GM19240 (cell line): ENCODE data around the gene PCDHB15.
"Not testable (repeated sequence)": the region's sequence is repeated elsewhere in the genome, so short reads cannot be mapped to it uniquely, and the experiment has no call there.

Experiments
- DNase-seq: peaks from one replicate; pipeline ENCODE4 v3.0.0; 2011; ENCODE audit warnings: low spot score; ENCODE audit not compliant: insufficient read length

The PCDHB15 gene

GRCh38 chr5:141245250-141245717 is at the start of gene PCDHB15:
Gene PCDHB15 (plus strand): TSS chr5:141245395. CDS start chr5:141245579, 184 bp downstream.
- no peak for DNase-seq

DNA sequence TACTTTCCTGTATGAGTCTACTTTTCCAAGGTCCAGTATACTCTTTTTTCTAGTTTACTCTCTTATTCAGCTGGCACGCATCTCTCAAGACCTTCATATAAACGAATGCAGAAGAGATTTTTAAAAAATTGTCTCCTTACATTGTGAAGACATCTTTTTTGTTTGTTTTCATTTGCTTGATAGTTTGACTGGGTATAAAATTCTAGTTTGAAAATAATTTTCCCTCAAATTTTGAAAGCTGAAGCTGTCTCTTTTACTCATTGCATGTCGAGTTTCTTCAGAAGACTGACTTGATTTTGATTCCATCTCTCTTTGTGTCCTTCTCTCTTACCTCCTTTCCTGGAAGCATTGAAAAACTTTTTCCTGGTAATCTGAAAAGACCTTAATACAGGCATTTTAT is 48.8 kb upstream of the PCDHB15 start:
- no peak for DNase-seq

DNA sequence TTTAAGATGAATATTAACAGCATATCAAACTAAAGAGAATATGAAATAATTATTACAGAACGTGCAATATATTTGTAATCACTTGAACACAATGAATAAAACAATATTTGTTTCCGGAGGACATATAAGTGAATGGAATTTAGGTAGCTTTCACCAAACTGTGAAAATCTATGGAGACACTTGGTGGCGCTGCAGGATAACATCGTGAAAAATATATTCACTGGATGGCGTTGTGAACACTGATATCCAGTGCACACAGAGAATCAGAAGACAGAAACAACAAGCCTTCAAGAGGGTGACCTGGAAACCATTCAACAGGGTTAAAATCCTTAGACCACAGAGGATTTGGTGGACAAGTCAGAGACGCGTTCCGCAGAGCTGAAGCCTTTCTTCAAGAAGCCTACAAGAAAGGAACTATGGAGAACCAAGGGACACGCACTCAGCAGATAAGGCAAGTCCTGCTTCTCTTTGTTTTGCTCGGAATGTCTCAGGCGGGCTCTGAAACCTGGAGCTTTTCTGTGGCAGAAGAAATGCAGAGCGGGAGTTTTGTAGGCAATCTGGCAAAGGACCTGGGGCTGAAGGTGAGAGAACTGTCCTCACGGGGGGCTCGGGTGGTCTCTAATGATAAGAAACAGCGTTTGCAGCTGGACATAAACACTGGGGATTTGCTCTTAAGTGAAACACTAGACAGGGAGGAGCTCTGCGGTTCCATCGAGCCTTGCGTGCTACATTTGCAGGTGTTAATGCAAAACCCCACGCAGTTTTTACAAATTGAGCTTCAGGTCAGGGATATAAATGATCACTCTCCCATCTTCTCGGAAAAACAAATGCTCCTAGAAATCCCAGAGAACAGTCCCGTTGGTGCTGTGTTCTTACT is 45.6 kb upstream of the PCDHB15 start, which contains the start of gene PCDHB11:
Gene PCDHB11, plus strand, starts transcription at position 269 of the 877 bp plus-strand sequence. Its CDS starts 148 bp downstream, at position 417.
- DNase-seq = no peak

GRCh38 chr5:141201126-141201525 is 44.1 kb upstream of the PCDHB15 start:
- not testable (repeated sequence) for DNase-seq

DNA sequence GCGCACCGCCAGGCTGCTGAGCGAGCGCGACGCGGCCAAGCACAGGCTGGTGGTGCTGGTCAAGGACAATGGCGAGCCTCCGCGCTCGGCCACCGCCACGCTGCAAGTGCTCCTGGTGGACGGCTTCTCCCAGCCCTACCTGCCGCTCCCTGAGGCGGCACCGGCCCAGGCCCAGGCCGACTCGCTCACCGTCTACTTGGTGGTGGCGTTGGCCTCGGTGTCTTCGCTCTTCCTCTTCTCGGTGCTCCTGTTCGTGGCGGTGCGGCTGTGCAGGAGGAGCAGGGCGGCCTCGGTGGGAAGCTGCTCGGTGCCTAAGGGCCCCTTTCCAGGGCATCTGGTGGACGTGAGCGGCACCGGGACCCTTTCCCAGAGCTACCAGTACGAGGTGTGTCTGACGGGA is 43.5 kb upstream of the PCDHB15 start:
- DNase-seq = not testable (repeated sequence)

DNA sequence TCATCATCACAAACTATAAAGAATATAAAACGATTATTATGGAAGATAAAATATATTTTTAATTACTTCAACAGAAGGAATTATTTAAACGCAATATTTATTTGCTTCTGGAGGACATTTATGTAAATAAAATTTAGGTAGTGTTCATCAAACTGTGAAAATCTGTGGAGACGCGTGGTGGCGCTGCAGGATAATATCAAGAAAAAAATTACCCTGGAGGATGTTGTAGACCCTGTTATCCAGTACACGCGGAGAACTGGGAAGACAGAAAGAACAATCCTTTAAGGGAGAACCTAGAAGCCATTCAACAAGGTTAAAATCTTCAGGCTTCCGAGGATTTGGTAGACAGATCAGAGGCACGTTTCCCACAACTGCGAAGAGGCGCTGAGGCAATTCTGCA is 36.7 kb upstream of the PCDHB15 start, which contains the start of gene PCDHB12:
Gene PCDHB12, plus strand, starts transcription at position 242 of the 400 bp plus-strand sequence. CDS start 189 bp downstream, outside the sequence.
- DNase-seq = no peak

DNA sequence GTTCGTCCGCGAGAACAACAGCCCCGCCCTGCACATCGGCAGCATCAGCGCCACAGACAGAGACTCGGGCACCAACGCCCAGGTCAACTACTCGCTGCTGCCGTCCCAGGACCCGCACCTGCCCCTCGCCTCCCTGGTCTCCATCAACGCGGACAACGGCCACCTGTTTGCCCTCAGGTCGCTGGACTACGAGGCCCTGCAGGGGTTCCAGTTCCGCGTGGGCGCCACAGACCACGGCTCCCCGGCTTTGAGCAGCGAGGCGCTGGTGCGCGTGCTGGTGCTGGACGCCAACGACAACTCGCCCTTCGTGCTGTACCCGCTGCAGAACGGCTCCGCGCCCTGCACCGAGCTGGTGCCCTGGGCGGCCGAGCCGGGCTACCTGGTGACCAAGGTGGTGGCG is 34.9 kb upstream of the PCDHB15 start:
- DNase-seq = not testable (repeated sequence)

- DNase-seq = not testable (repeated sequence)
Measured at GRCh38 chr5:141210849-141211248, 34.3 kb upstream of the PCDHB15 start.

DNA sequence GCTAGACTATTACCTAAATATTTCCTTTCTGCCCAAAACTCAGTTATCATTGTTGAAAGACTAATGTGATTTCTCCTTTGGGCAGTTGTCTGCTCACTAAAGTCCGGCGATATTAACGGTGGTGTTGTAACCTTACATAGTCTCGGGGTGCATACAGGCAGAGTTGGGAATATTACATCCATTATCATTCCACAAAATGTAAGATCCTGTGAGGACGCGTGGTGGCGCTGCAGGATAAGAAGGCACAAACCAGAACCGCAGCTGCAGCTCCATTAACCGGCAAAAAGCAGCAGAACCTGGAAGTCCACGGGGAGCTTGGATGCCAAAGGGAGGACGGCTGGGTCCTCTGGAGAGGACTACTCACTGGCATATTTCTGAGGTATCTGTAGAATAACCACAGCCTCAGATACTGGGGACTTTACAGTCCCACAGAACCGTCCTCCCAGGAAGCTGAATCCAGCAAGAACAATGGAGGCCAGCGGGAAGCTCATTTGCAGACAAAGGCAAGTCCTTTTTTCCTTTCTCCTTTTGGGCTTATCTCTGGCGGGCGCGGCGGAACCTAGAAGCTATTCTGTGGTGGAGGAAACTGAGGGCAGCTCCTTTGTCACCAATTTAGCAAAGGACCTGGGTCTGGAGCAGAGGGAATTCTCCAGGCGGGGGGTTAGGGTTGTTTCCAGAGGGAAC is 31.4 kb upstream of the PCDHB15 start, which contains the start of gene PCDHB13:
Gene PCDHB13, plus strand, starts transcription at position 264 of the 684 bp plus-strand sequence. Its CDS starts 205 bp downstream, at position 469.
- DNase-seq = not testable (repeated sequence)

GRCh38 chr5:141214583-141214982 is 30.6 kb upstream of the PCDHB15 start:
- DNase-seq = not testable (repeated sequence)

- not testable (repeated sequence) for DNase-seq
Measured at GRCh38 chr5:141215504-141215903, 29.7 kb upstream of the PCDHB15 start.

GRCh38 chr5:141216035-141216434 is 29.2 kb upstream of the PCDHB15 start:
- not testable (repeated sequence) for DNase-seq

DNA sequence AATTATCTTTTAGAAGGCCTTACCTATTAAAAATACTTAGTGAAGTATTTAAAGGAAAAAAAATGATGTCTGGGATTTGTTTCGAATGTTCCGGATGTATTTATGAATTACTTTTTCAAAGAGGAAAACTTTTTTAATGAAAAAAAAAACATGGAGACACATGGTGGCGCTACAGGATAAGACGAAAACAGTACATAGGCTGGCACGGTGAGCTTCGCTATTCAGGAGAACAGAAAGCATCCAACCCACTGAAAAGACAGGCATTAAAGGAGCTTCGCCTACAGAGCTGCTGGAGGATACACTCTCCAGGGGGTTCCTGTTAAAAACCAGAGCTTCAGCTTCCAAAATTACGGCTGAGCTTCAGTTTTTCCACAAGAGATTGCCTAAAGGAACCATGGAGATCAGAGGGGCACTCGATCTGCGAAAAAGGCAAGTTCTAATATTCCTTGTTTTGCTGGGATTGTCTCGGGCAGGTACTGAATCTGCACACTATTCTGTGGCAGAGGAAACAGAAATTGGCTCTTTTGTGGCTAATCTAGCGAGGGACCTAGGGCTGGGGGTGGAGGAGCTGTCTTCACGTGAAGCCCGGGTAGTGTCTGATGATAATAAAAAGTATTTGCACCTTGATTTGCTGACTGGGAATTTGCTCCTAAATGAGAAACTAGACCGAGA is 21.9 kb upstream of the PCDHB15 start, which contains the start of gene PCDHB14:
Gene PCDHB14, plus strand, starts transcription at position 232 of the 672 bp plus-strand sequence. Its CDS starts 163 bp downstream, at position 395.
- no peak for DNase-seq

GRCh38 chr5:141224844-141225243 is 20.4 kb upstream of the PCDHB15 start:
- not testable (repeated sequence) for DNase-seq

- not testable (repeated sequence) for DNase-seq
Measured at GRCh38 chr5:141225421-141225820, 19.8 kb upstream of the PCDHB15 start.

DNA sequence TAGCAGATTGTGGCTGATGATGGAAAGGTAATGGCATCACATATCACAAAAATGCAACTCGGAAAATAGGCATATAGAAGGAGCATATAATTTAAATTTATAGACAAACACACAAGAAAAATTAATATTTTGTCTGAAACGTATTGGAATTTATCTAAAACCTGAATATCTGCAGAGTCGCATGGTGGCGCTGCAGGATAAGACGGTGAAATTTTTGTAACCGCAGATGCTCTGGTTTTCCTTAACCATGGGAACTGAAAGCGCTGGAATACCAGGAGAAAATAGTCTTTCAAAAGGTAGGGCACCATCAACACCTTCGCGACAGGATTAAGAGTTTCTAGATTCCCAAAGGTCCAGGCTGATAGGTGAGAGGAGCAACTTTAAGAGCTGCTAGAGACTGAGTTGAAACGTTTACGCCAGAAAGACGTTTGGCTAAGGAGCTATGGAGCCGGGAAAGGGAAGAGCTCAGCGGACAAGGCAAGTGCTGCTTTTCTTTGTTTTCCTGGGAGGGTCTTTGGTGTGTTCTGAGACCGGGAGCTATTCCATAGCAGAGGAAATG is 11.0 kb upstream of the PCDHB15 start:
- no peak for DNase-seq

DNA sequence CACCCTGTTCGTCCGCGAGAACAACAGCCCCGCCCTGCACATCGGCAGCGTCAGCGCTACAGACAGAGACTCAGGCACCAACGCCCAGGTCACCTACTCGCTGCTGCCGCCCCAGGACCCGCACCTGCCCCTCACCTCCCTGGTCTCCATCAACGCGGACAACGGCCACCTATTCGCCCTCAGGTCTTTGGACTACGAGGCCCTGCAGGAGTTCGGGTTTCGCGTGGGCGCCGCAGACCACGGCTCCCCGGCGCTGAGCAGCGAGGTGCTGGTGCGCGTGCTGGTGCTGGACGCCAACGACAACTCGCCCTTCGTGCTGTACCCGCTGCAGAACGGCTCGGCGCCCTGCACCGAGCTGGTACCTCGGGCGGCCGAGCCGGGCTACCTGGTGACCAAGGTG is 9.3 kb upstream of the PCDHB15 start:
- not testable (repeated sequence) for DNase-seq

GRCh38 chr5:141236516-141237313 is 8.5 kb upstream of the PCDHB15 start:
- no peak for DNase-seq

- no peak for DNase-seq
Measured at GRCh38 chr5:141241496-141241895, 3.7 kb upstream of the PCDHB15 start.

DNA sequence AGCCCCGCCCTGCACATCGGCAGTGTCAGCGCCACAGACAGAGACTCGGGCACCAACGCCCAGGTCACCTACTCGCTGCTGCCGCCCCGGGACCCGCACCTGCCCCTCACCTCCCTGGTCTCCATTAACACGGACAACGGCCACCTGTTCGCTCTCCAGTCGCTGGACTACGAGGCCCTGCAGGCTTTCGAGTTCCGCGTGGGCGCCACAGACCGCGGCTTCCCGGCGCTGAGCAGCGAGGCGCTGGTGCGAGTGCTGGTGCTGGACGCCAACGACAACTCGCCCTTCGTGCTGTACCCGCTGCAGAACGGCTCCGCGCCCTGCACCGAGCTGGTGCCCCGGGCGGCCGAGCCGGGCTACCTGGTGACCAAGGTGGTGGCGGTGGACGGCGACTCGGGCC is 1.8 kb downstream of the PCDHB15 start:
- not testable (repeated sequence) for DNase-seq
